ENCODE data around the gene NAT9. TPM values are rescaled to one million over a fixed set of nuclear protein-coding genes. Genes with fewer than 3 reads are reported as not detected.

Gene NAT9
- total and polyA plus RNA-seq, 2 donors (not counting 1 experiment from before 2014, with no cell fraction given) = 34.7 to 39.6 TPM

- Histone ChIP-seq H3K36me3 (ENCODE audit: control insufficient read depth, insufficient read depth, low read length) (no peaks in the 10 kb centered on the region), H3K79me2 (ENCODE audit: control insufficient read depth, insufficient read depth, low read length) (peaks cover 3% of the 10 kb centered on the region), H4K20me1 (ENCODE audit: control insufficient read depth, extremely low read depth, insufficient read depth, low read length) (no peaks in the 10 kb centered on the region), H3K27ac (ENCODE audit: insufficient read depth, low read length) (peak within 1 kb of the TSS; percentile 5), H2AFZ (ENCODE audit: low read length) (peak within 1 kb of the TSS; percentile 71), H3K4me2 (ENCODE audit: extremely low read depth, insufficient read depth, low read length) (peak within 1 kb of the TSS; percentile 84), H3K9me3 (ENCODE audit: control insufficient read depth, insufficient read depth, low read depth, low read length) (no peaks in the 10 kb centered on the region), H3K4me1 (ENCODE audit: control insufficient read depth, extremely low read depth, insufficient read depth, low read length) (peaks cover 9% of the 10 kb centered on the region), H3K27me3 (ENCODE audit: control insufficient read depth, insufficient read depth, low read length) (no peaks in the 10 kb centered on the region), H3K4me3 (replicated peaks in 1 of 4; ENCODE audit: control extremely low read depth in 1 of 4, insufficient read depth in 1 of 4, low read depth in 3 of 4, low read length in 4 of 4) (peak within 1 kb of the TSS; percentile 57 to 92 (median 84)), H3K9ac (ENCODE audit: insufficient read depth, low read length) (peak within 1 kb of the TSS; percentile 47)
- TF ChIP-seq CTCF (conservative IDR thresholded peaks at IDR 0.05 in 1 of 2, IDR thresholded peaks at IDR 0.05 in 1 of 2; ENCODE audit: low read depth in 1 of 2, low read length in 2 of 2) = no peak
- TF ChIP-seq EZH2 (IDR thresholded peaks at IDR 0.05; ENCODE audit: low read length, missing control alignments) = no peak
- DNase-seq (ENCODE audit: low read depth in 2 of 2) = peak; percentile 84 to 88
Observed at GRCh38 chr17:74748529-74749278, 27.4 kb downstream of the NAT9 start, which contains the start of gene NHERF1. TSS of gene NHERF1 (plus strand) at chr17:74748628. CDS start at chr17:74748847, 219 bp downstream.

GRCh38 chr17:74748279-74748528 lies 27.9 kb downstream of the NAT9 start:
- TF ChIP-seq CTCF (conservative IDR thresholded peaks at IDR 0.05 in 1 of 2, IDR thresholded peaks at IDR 0.05 in 1 of 2; ENCODE audit: low read depth in 1 of 2, low read length in 2 of 2) (no peak), EZH2 (IDR thresholded peaks at IDR 0.05; ENCODE audit: low read length, missing control alignments) (no peak)
- Histone ChIP-seq H3K36me3 (ENCODE audit: control insufficient read depth, insufficient read depth, low read length) (no peaks in the 10 kb centered on the region), H3K27ac (ENCODE audit: insufficient read depth, low read length) (peak overlapping the region; percentile 5), H3K4me2 (ENCODE audit: extremely low read depth, insufficient read depth, low read length) (peak overlapping the region; percentile 55), H3K4me1 (ENCODE audit: control insufficient read depth, extremely low read depth, insufficient read depth, low read length) (peaks cover 9% of the 10 kb centered on the region), H3K27me3 (ENCODE audit: control insufficient read depth, insufficient read depth, low read length) (no peaks in the 10 kb centered on the region), H3K9ac (ENCODE audit: insufficient read depth, low read length) (peak overlapping the region; percentile 20), H3K4me3 (replicated peaks in 1 of 4; ENCODE audit: control extremely low read depth in 1 of 4, insufficient read depth in 1 of 4, low read depth in 3 of 4, low read length in 4 of 4) (peak overlapping the region in 3 of 4 experiments; percentile 29 to 54 (median 41)), H3K79me2 (ENCODE audit: control insufficient read depth, insufficient read depth, low read length) (peaks cover 3% of the 10 kb centered on the region), H2AFZ (ENCODE audit: low read length) (no peak overlapping the region), H3K9me3 (ENCODE audit: control insufficient read depth, insufficient read depth, low read depth, low read length) (no peaks in the 10 kb centered on the region), H4K20me1 (ENCODE audit: control insufficient read depth, extremely low read depth, insufficient read depth, low read length) (no peaks in the 10 kb centered on the region)
- no peak for DNase-seq (ENCODE audit: low read depth in 2 of 2)

- TF ChIP-seq EZH2 (IDR thresholded peaks at IDR 0.05; ENCODE audit: low read length, missing control alignments) (no peak), CTCF (conservative IDR thresholded peaks at IDR 0.05 in 1 of 2, IDR thresholded peaks at IDR 0.05 in 1 of 2; ENCODE audit: low read depth in 1 of 2, low read length in 2 of 2) (no peak)
- peaks cover 3% of the 10 kb centered on the region for H3K79me2 ChIP-seq (ENCODE audit: control insufficient read depth, insufficient read depth, low read length)
- no peak overlapping the region for H3K9ac ChIP-seq (ENCODE audit: insufficient read depth, low read length)
- H3K9me3 ChIP-seq (ENCODE audit: control insufficient read depth, insufficient read depth, low read depth, low read length) = no peaks in the 10 kb centered on the region
- H3K27me3 ChIP-seq (ENCODE audit: control insufficient read depth, insufficient read depth, low read length) = no peaks in the 10 kb centered on the region
- H3K4me1 ChIP-seq (ENCODE audit: control insufficient read depth, extremely low read depth, insufficient read depth, low read length) = peaks cover 9% of the 10 kb centered on the region
- H3K4me3 ChIP-seq (replicated peaks in 1 of 4; ENCODE audit: control extremely low read depth in 1 of 4, insufficient read depth in 1 of 4, low read depth in 3 of 4, low read length in 4 of 4) = no peak overlapping the region
- no peak overlapping the region for H3K4me2 ChIP-seq (ENCODE audit: extremely low read depth, insufficient read depth, low read length)
- H4K20me1 ChIP-seq (ENCODE audit: control insufficient read depth, extremely low read depth, insufficient read depth, low read length) = no peaks in the 10 kb centered on the region
- H3K36me3 ChIP-seq (ENCODE audit: control insufficient read depth, insufficient read depth, low read length) = no peaks in the 10 kb centered on the region
- no peak overlapping the region for H2AFZ ChIP-seq (ENCODE audit: low read length)
- DNase-seq (ENCODE audit: low read depth in 2 of 2) = no peak
- H3K27ac ChIP-seq (ENCODE audit: insufficient read depth, low read length) = no peak overlapping the region
Observed at GRCh38 chr17:74746922-74747321, 29.2 kb downstream of the NAT9 start.
